Measurements from ENCODE around the gene ARHGAP26. TPM values are rescaled to one million over a fixed set of nuclear protein-coding genes. Genes with fewer than 3 reads are reported as not detected.

Gene ARHGAP26
- total and polyA plus RNA-seq, 2 experiments from 2014 or later = 9.5 to 16.8 TPM

DNA sequence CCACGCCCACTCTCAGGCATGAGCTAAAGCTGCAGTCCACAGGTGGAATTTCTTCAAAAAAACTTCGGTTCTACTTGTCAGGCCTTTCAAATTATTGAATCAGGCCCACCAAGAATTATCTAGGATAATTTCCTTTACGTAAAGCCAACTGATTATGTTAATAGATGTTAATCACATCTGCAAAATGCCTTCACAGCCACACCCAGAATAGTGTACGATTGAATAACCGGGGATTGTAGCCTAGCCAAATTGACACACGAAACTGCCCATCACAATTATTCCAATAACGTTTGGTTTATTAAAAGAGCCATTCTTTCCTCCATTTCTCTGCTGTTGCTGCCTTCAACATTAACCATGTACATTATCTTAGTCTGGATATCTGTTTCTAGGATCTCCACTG is 484.6 kb downstream of the ARHGAP26 start:
- TF ChIP-seq, protein P1, sequence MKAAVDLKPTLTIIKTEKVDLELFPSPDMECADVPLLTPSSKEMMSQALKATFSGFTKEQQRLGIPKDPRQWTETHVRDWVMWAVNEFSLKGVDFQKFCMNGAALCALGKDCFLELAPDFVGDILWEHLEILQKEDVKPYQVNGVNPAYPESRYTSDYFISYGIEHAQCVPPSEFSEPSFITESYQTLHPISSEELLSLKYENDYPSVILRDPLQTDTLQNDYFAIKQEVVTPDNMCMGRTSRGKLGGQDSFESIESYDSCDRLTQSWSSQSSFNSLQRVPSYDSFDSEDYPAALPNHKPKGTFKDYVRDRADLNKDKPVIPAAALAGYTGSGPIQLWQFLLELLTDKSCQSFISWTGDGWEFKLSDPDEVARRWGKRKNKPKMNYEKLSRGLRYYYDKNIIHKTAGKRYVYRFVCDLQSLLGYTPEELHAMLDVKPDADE (IDR thresholded peaks at IDR 0.05) = no peak
- TF ChIP-seq, protein P2, sequence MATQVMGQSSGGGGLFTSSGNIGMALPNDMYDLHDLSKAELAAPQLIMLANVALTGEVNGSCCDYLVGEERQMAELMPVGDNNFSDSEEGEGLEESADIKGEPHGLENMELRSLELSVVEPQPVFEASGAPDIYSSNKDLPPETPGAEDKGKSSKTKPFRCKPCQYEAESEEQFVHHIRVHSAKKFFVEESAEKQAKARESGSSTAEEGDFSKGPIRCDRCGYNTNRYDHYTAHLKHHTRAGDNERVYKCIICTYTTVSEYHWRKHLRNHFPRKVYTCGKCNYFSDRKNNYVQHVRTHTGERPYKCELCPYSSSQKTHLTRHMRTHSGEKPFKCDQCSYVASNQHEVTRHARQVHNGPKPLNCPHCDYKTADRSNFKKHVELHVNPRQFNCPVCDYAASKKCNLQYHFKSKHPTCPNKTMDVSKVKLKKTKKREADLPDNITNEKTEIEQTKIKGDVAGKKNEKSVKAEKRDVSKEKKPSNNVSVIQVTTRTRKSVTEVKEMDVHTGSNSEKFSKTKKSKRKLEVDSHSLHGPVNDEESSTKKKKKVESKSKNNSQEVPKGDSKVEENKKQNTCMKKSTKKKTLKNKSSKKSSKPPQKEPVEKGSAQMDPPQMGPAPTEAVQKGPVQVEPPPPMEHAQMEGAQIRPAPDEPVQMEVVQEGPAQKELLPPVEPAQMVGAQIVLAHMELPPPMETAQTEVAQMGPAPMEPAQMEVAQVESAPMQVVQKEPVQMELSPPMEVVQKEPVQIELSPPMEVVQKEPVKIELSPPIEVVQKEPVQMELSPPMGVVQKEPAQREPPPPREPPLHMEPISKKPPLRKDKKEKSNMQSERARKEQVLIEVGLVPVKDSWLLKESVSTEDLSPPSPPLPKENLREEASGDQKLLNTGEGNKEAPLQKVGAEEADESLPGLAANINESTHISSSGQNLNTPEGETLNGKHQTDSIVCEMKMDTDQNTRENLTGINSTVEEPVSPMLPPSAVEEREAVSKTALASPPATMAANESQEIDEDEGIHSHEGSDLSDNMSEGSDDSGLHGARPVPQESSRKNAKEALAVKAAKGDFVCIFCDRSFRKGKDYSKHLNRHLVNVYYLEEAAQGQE (IDR thresholded peaks at IDR 0.05; ENCODE audit: unreplicated experiment) = no peak
- no peak for TF ChIP-seq NANOG (IDR thresholded peaks at IDR 0.05; ENCODE audit: borderline replicate concordance)
- TF ChIP-seq JUNB (IDR thresholded peaks at IDR 0.05; ENCODE audit: unreplicated experiment) = no peak
- no peak for TF ChIP-seq STAT1 (IDR thresholded peaks at IDR 0.05; ENCODE audit: unreplicated experiment)
- TF ChIP-seq, protein P3, sequence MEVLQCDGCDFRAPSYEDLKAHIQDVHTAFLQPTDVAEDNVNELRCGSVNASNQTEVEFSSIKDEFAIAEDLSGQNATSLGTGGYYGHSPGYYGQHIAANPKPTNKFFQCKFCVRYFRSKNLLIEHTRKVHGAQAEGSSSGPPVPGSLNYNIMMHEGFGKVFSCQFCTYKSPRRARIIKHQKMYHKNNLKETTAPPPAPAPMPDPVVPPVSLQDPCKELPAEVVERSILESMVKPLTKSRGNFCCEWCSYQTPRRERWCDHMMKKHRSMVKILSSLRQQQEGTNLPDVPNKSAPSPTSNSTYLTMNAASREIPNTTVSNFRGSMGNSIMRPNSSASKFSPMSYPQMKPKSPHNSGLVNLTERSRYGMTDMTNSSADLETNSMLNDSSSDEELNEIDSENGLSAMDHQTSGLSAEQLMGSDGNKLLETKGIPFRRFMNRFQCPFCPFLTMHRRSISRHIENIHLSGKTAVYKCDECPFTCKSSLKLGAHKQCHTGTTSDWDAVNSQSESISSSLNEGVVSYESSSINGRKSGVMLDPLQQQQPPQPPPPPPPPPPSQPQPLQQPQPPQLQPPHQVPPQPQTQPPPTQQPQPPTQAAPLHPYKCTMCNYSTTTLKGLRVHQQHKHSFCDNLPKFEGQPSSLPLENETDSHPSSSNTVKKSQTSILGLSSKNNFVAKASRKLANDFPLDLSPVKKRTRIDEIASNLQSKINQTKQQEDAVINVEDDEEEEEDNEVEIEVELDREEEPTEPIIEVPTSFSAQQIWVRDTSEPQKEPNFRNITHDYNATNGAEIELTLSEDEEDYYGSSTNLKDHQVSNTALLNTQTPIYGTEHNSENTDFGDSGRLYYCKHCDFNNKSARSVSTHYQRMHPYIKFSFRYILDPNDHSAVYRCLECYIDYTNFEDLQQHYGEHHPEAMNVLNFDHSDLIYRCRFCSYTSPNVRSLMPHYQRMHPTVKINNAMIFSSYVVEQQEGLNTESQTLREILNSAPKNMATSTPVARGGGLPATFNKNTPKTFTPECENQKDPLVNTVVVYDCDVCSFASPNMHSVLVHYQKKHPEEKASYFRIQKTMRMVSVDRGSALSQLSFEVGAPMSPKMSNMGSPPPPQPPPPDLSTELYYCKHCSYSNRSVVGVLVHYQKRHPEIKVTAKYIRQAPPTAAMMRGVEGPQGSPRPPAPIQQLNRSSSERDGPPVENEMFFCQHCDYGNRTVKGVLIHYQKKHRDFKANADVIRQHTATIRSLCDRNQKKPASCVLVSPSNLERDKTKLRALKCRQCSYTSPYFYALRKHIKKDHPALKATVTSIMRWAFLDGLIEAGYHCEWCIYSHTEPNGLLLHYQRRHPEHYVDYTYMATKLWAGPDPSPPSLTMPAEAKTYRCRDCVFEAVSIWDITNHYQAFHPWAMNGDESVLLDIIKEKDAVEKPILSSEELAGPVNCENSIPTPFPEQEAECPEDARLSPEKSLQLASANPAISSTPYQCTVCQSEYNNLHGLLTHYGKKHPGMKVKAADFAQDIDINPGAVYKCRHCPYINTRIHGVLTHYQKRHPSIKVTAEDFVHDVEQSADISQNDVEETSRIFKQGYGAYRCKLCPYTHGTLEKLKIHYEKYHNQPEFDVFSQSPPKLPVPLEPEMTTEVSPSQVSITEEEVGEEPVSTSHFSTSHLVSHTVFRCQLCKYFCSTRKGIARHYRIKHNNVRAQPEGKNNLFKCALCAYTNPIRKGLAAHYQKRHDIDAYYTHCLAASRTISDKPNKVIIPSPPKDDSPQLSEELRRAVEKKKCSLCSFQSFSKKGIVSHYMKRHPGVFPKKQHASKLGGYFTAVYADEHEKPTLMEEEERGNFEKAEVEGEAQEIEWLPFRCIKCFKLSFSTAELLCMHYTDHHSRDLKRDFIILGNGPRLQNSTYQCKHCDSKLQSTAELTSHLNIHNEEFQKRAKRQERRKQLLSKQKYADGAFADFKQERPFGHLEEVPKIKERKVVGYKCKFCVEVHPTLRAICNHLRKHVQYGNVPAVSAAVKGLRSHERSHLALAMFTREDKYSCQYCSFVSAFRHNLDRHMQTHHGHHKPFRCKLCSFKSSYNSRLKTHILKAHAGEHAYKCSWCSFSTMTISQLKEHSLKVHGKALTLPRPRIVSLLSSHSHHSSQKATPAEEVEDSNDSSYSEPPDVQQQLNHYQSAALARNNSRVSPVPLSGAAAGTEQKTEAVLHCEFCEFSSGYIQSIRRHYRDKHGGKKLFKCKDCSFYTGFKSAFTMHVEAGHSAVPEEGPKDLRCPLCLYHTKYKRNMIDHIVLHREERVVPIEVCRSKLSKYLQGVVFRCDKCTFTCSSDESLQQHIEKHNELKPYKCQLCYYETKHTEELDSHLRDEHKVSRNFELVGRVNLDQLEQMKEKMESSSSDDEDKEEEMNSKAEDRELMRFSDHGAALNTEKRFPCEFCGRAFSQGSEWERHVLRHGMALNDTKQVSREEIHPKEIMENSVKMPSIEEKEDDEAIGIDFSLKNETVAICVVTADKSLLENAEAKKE (CRISPR knock-in tag; IDR thresholded peaks at IDR 0.05) = no peak
- TF ChIP-seq EZH2phosphoT487 (IDR thresholded peaks at IDR 0.05; ENCODE audit: unreplicated experiment) = no peak
- TF ChIP-seq EZH2 (IDR thresholded peaks at IDR 0.05; ENCODE audit: low read depth, unreplicated experiment) = no peak
- no peak for TF ChIP-seq POLR2AphosphoS5 (IDR thresholded peaks at IDR 0.05; ENCODE audit: low read depth)
- TF ChIP-seq, protein P4, sequence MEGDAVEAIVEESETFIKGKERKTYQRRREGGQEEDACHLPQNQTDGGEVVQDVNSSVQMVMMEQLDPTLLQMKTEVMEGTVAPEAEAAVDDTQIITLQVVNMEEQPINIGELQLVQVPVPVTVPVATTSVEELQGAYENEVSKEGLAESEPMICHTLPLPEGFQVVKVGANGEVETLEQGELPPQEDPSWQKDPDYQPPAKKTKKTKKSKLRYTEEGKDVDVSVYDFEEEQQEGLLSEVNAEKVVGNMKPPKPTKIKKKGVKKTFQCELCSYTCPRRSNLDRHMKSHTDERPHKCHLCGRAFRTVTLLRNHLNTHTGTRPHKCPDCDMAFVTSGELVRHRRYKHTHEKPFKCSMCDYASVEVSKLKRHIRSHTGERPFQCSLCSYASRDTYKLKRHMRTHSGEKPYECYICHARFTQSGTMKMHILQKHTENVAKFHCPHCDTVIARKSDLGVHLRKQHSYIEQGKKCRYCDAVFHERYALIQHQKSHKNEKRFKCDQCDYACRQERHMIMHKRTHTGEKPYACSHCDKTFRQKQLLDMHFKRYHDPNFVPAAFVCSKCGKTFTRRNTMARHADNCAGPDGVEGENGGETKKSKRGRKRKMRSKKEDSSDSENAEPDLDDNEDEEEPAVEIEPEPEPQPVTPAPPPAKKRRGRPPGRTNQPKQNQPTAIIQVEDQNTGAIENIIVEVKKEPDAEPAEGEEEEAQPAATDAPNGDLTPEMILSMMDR (conservative IDR thresholded peaks at IDR 0.05; ENCODE audit: low read depth in 2 of 2) = no peak
- no peak for TF ChIP-seq CREB1 (CRISPR knock-in tag; IDR thresholded peaks at IDR 0.05; ENCODE audit: low read depth)
- TF ChIP-seq ZNF331 (CRISPR knock-in tag; IDR thresholded peaks at IDR 0.05; ENCODE audit: low read depth) = no peak
- TF ChIP-seq ZNF114 (CRISPR knock-in tag; IDR thresholded peaks at IDR 0.05) = no peak
- Histone ChIP-seq H2AFZ (no peak overlapping the region), H3K27me3 (ENCODE audit: insufficient read depth) (no peaks in the 10 kb centered on the region), H3K4me1 (ENCODE audit: insufficient read depth) (no peaks in the 10 kb centered on the region), H3K4me3 (no peak overlapping the region), H3K27ac (ENCODE audit: low read depth) (no peak overlapping the region), H4K20me1 (replicated peaks; ENCODE audit: insufficient read depth) (no peaks in the 10 kb centered on the region), H3F3A (replicated peaks; ENCODE audit: low read depth) (no peaks in the 10 kb centered on the region), H3K79me2 (replicated peaks; ENCODE audit: insufficient read depth) (no peaks in the 10 kb centered on the region), H3K36me3 (ENCODE audit: insufficient read depth) (no peaks in the 10 kb centered on the region), H3K9me2 (ENCODE audit: insufficient read depth) (no peaks in the 10 kb centered on the region), H3K4me2 (no peak overlapping the region)
- Mint-ChIP-seq H3K9me3 (no peaks in the 10 kb centered on the region), H3K4me3 (no peak overlapping the region), H3K36me3 (ENCODE audit: low read depth) (no peaks in the 10 kb centered on the region), H3K4me1 (peaks cover 6% of the 10 kb centered on the region; the same call in 1 of the 3 replicates), H3K27ac (no peak overlapping the region), H3K27me3 (ENCODE audit: insufficient read depth, low read depth, poor library complexity) (peaks cover 5% of the 10 kb centered on the region)
- ATAC-seq = no peak
- no peak for DNase-seq (ENCODE audit: low spot score)

Data from GM23338 (cell line).